MM.1S (cell line): Measurements from ENCODE around the gene ACTN3.

Source experiments
- DNase-seq: peaks from one replicate; pipeline ENCODE4 v3.0.0-alpha.2; 2015
- H2AFZ ChIP-seq: fragments of 300-600 bp; sonication (generic); 2 replicates; pipeline ENCODE4 v1.6.0; 2016; ENCODE audit warnings: antibody characterized with exemption, low read length
- H3F3A ChIP-seq: fragments of 300-600 bp; sonication (generic); 2 replicates; pipeline ENCODE4 v1.6.1; 2016; ENCODE audit warnings: mild to moderate bottlenecking, antibody characterized with exemption, low read length, moderate library complexity, mixed read lengths; ENCODE audit not compliant: insufficient read depth
- H3K27ac ChIP-seq: fragments of 300-600 bp; sonication (generic); 2 replicates; pipeline ENCODE4 v1.5.1; 2016; ENCODE audit warnings: mild to moderate bottlenecking, low read length
- H3K27me3 ChIP-seq: fragments of 300-600 bp; sonication (generic); replicated peaks from 2 replicates; pipeline ENCODE4 v1.6.0; 2016; ENCODE audit warnings: low read length; ENCODE audit not compliant: insufficient read depth
- H3K36me3 ChIP-seq: fragments of 300-600 bp; sonication (generic); replicated peaks from 2 replicates; pipeline ENCODE4 v1.6.1; 2016; ENCODE audit warnings: mild to moderate bottlenecking, low read length, mixed read lengths; ENCODE audit not compliant: insufficient read depth
- H3K4me1 ChIP-seq: fragments of 300-600 bp; sonication (generic); 2 replicates; pipeline ENCODE4 v1.6.1; 2016; ENCODE audit warnings: low read length, mixed read lengths
- H3K4me2 ChIP-seq: fragments of 300-600 bp; sonication (generic); 2 replicates; pipeline ENCODE4 v1.6.0; 2016; ENCODE audit warnings: low read depth, low read length
- H3K4me3 ChIP-seq: fragments of 300-600 bp; sonication (generic); 2 replicates; pipeline ENCODE4 v1.5.1; 2016; ENCODE audit warnings: low read length, mixed read lengths
- H3K79me2 ChIP-seq: fragments of 300-600 bp; sonication (generic); 2 replicates; pipeline ENCODE4 v1.6.1; 2016; ENCODE audit warnings: mixed run types, low read length, mixed read lengths
- H3K9ac ChIP-seq: fragments of 300-600 bp; sonication (generic); 2 replicates; pipeline ENCODE4 v1.6.1; 2016; ENCODE audit warnings: low read length, mixed read lengths
- H3K9me2 ChIP-seq: fragments of 300-600 bp; sonication (generic); replicated peaks from 2 replicates; pipeline ENCODE4 v1.6.1; 2016; ENCODE audit warnings: mild to moderate bottlenecking, low read length, mixed read lengths; ENCODE audit not compliant: insufficient read depth
- H3K9me3 ChIP-seq: fragments of 300-600 bp; sonication (generic); replicated peaks from 2 replicates; pipeline ENCODE4 v1.6.1; 2016; ENCODE audit warnings: mild to moderate bottlenecking, low read length, mixed read lengths; ENCODE audit not compliant: insufficient read depth
- H4K20me1 ChIP-seq: fragments of 300-600 bp; sonication (generic); 2 replicates; pipeline ENCODE4 v1.6.1; 2016; ENCODE audit warnings: mild to moderate bottlenecking, low read length, moderate library complexity, mixed read lengths; ENCODE audit not compliant: insufficient read depth
- CTCF ChIP-seq: fragments of 300-600 bp; sonication (generic); IDR thresholded peaks from 2 replicates; pipeline ENCODE4 v1.5.1; 2016; ENCODE audit warnings: antibody characterized with exemption, low read length, mixed read lengths
- EZH2 ChIP-seq: fragments of 300-600 bp; sonication (generic); optimal IDR thresholded peaks from 2 replicates; pipeline ENCODE3; 2017; ENCODE audit warnings: low read depth, mild to moderate bottlenecking, antibody characterized with exemption, low read length, mixed read lengths
- EZH2phosphoT487 ChIP-seq: fragments of 300-600 bp; sonication (generic); IDR thresholded peaks from 2 replicates; pipeline ENCODE4 v1.6.1; 2018; ENCODE audit warnings: antibody characterized with exemption, low read length

The ACTN3 gene

GRCh38 chr11:66545701-66546367, 869 bp upstream of the ACTN3 start, which contains the start of gene ZDHHC24:
TSS of gene ZDHHC24 (minus strand) at chr11:66546048. CDS start at chr11:66546003, 45 bp downstream.
- peaks cover 7% of the 10 kb centered on the region; the same call in 1 of the 2 replicates for H3K4me1 ChIP-seq
- H4K20me1 ChIP-seq = no peaks in the 10 kb centered on the region

GRCh38 chr11:66546966-66547661, 411 bp downstream of the ACTN3 start:
- peak overlapping the region; percentile 98 for H2AFZ ChIP-seq
- H4K20me1 ChIP-seq = no peaks in the 10 kb centered on the region
- peaks cover 7% of the 10 kb centered on the region; the same call in 1 of the 2 replicates for H3K4me1 ChIP-seq
- peaks cover 5% of the 10 kb centered on the region; the same call in 1 of the 2 replicates for H3K79me2 ChIP-seq
- no peaks in the 10 kb centered on the region for H3K9me3 ChIP-seq
- H3K9ac ChIP-seq = no peak overlapping the region
- H3K27me3 ChIP-seq = peaks cover 49% of the 10 kb centered on the region
- peak overlapping the region; percentile 94; the same call in 1 of the 2 replicates for H3K4me2 ChIP-seq
- no peak overlapping the region for H3K27ac ChIP-seq
- no peak for DNase-seq
- H3K36me3 ChIP-seq = no peaks in the 10 kb centered on the region
- H3K4me3 ChIP-seq = peak overlapping the region; percentile 98
- no peak for TF ChIP-seq EZH2phosphoT487
- TF ChIP-seq CTCF = no peak
- no peak for TF ChIP-seq EZH2
- peaks cover 3% of the 10 kb centered on the region; the same call in 1 of the 2 replicates for H3F3A ChIP-seq
- no peaks in the 10 kb centered on the region for H3K9me2 ChIP-seq

More at GRCh38 chr11:66545701-66546367, 869 bp upstream of the ACTN3 start, which contains the start of gene ZDHHC24:
- Histone ChIP-seq H3K4me2 (peak within 1 kb of the TSS; percentile 94), H3K9me3 (no peaks in the 10 kb centered on the region), H3K9me2 (no peaks in the 10 kb centered on the region), H3K79me2 (peaks cover 5% of the 10 kb centered on the region; the same call in 1 of the 2 replicates), H3K36me3 (no peaks in the 10 kb centered on the region), H3K4me3 (peak within 1 kb of the TSS; percentile 98), H3K9ac (peak within 1 kb of the TSS; percentile 91), H3K27ac (no peak within 1 kb of the TSS; the same call in 1 of the 2 replicates), H3K27me3 (peaks cover 42% of the 10 kb centered on the region), H2AFZ (peak within 1 kb of the TSS; percentile 98), H3F3A (peaks cover 3% of the 10 kb centered on the region; the same call in 1 of the 2 replicates)
- DNase-seq = peak; percentile 95
- no peak for TF ChIP-seq EZH2phosphoT487
- no peak for TF ChIP-seq EZH2
- TF ChIP-seq CTCF = no peak

GRCh38 chr11:66547662-66548009, 933 bp downstream of the ACTN3 start:
- H3K4me1 ChIP-seq = peaks cover 7% of the 10 kb centered on the region; the same call in 1 of the 2 replicates
- no peak overlapping the region for H3K9ac ChIP-seq
- no peak overlapping the region for H2AFZ ChIP-seq
- no peaks in the 10 kb centered on the region for H4K20me1 ChIP-seq
- no peaks in the 10 kb centered on the region for H3K9me3 ChIP-seq
- peaks cover 52% of the 10 kb centered on the region for H3K27me3 ChIP-seq
- no peak overlapping the region for H3K27ac ChIP-seq
- H3K79me2 ChIP-seq = peaks cover 5% of the 10 kb centered on the region; the same call in 1 of the 2 replicates
- TF ChIP-seq EZH2phosphoT487 = no peak
- TF ChIP-seq EZH2 = no peak
- TF ChIP-seq CTCF = no peak
- no peak overlapping the region for H3K4me2 ChIP-seq
- H3K4me3 ChIP-seq = no peak overlapping the region
- H3K36me3 ChIP-seq = no peaks in the 10 kb centered on the region
- no peak for DNase-seq
- H3F3A ChIP-seq = peaks cover 3% of the 10 kb centered on the region; the same call in 1 of the 2 replicates
- H3K9me2 ChIP-seq = no peaks in the 10 kb centered on the region
